Loucy (cell line): ENCODE data around the gene DLX3.

Experiments used
- EZH2phosphoT487 ChIP-seq: fragments of 200-600 bp; IDR thresholded peaks from 2 replicates; pipeline ENCODE4 v1.6.1; 2018; ENCODE audit warnings: antibody characterized with exemption, mild to moderate bottlenecking, moderate library complexity, borderline replicate concordance
- TF ChIP-seq, protein P1 (sequence below): fragments of 200-600 bp; sonication (generic); conservative IDR thresholded peaks from 2 replicates; pipeline ENCODE4 v1.5.1; 2014; ENCODE audit warnings: mild to moderate bottlenecking, antibody characterized with exemption, low read length

DNA sequence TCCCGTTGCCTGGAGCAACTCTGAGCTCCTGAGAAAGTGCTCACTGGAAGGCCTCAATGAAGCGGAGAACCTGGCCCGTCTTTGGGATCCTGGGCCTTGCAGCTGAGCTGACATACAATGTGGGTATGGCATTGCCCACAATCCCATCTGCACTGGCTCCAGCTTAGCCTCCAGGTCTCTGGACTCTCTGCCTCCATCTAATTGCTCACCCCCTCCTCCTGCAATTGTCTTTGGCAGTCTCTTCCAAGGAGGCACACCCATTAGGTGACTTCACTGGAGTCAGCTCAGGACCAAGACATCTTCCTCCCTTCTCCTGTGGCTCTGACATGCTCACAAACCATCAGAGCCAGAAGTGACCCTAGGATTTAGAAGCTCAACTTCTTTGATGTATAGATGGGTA, 24.5 kb downstream of the DLX3 start:
- TF ChIP-seq, protein P1, sequence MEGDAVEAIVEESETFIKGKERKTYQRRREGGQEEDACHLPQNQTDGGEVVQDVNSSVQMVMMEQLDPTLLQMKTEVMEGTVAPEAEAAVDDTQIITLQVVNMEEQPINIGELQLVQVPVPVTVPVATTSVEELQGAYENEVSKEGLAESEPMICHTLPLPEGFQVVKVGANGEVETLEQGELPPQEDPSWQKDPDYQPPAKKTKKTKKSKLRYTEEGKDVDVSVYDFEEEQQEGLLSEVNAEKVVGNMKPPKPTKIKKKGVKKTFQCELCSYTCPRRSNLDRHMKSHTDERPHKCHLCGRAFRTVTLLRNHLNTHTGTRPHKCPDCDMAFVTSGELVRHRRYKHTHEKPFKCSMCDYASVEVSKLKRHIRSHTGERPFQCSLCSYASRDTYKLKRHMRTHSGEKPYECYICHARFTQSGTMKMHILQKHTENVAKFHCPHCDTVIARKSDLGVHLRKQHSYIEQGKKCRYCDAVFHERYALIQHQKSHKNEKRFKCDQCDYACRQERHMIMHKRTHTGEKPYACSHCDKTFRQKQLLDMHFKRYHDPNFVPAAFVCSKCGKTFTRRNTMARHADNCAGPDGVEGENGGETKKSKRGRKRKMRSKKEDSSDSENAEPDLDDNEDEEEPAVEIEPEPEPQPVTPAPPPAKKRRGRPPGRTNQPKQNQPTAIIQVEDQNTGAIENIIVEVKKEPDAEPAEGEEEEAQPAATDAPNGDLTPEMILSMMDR, result no peak
- TF ChIP-seq EZH2phosphoT487, result no peak
